ENCODE results near the gene MAPK9.

The MAPK9 gene

DNA sequence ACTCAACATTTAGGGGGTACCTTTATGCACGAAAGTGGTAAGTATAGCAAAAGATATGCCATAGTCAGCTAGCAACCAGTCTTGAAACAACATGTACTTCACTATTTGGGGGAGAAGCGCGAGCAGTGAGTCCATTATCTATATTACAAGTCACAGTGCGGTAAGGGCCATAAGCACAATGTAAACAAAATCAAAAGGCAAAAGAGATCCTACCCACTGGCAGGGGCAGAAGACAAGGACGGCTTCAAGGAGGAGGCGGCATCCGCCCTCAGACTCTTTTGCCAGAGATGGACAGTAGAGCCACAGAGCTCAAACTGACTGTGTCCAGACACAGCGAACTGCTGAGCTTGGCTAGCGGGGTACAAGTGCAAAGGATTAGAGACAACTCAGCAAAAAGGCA is 9.6 kb downstream of the MAPK9 start:
- Histone ChIP-seq H3K9me3 (ENCODE audit: control insufficient read depth, low read length) (no peaks in the 10 kb centered on the region), H3K4me1 (ENCODE audit: control insufficient read depth, insufficient read depth, low read length, poor library complexity, severe bottlenecking) (no peaks in the 10 kb centered on the region), H3K36me3 (ENCODE audit: control insufficient read depth, insufficient read depth, low read length) (peaks cover 53% of the 10 kb centered on the region), H3K27ac (ENCODE audit: insufficient read depth, low read length, poor library complexity, severe bottlenecking) (no peak overlapping the region), H3K4me3 (ENCODE audit: insufficient read depth, low read depth, low read length, poor library complexity, severe bottlenecking) (no peak overlapping the region), H3K27me3 (replicated peaks; ENCODE audit: control insufficient read depth, insufficient read depth, low read length, poor library complexity, severe bottlenecking) (no peaks in the 10 kb centered on the region)
- DNase-seq, result no peak

GRCh38 chr5:180281706-180282105 is 10.2 kb downstream of the MAPK9 start:
- no peak overlapping the region for H3K4me3 ChIP-seq (ENCODE audit: insufficient read depth, low read depth, low read length, poor library complexity, severe bottlenecking)
- H3K4me1 ChIP-seq (ENCODE audit: control insufficient read depth, insufficient read depth, low read length, poor library complexity, severe bottlenecking), result no peaks in the 10 kb centered on the region
- no peak overlapping the region for H3K27ac ChIP-seq (ENCODE audit: insufficient read depth, low read length, poor library complexity, severe bottlenecking)
- no peaks in the 10 kb centered on the region for H3K27me3 ChIP-seq (replicated peaks; ENCODE audit: control insufficient read depth, insufficient read depth, low read length, poor library complexity, severe bottlenecking)
- H3K36me3 ChIP-seq (ENCODE audit: control insufficient read depth, insufficient read depth, low read length), result peaks cover 56% of the 10 kb centered on the region
- H3K9me3 ChIP-seq (ENCODE audit: control insufficient read depth, low read length), result no peaks in the 10 kb centered on the region
- no peak for DNase-seq

- Histone ChIP-seq H3K9me3 (ENCODE audit: control insufficient read depth, low read length) (peaks cover 6% of the 10 kb centered on the region), H3K4me3 (ENCODE audit: insufficient read depth, low read depth, low read length, poor library complexity, severe bottlenecking) (no peak overlapping the region), H3K27ac (ENCODE audit: insufficient read depth, low read length, poor library complexity, severe bottlenecking) (no peak overlapping the region), H3K4me1 (ENCODE audit: control insufficient read depth, insufficient read depth, low read length, poor library complexity, severe bottlenecking) (no peaks in the 10 kb centered on the region), H3K27me3 (replicated peaks; ENCODE audit: control insufficient read depth, insufficient read depth, low read length, poor library complexity, severe bottlenecking) (no peaks in the 10 kb centered on the region), H3K36me3 (ENCODE audit: control insufficient read depth, insufficient read depth, low read length) (peaks cover 44% of the 10 kb centered on the region)
- no peak for DNase-seq
Observed at GRCh38 chr5:180274695-180275094, 17.2 kb downstream of the MAPK9 start.

DNA sequence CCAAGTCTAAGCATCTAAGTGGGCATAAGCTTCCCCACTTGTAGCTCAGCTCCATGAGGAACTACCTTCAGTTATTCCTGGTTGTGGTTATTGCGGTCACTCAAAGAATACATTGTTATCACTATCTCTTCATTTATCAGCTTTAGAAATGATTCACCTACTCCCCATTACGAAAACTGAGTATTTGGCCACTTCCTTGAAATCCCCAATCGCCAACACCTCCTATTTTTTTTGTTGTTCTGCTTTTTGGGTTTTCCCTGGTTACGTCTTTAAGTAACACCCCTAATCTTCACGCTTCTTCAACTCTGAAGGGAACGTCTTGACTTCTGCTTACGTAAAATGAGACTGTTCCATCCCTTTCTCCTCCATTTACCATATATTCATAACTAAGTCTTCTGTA is 20.7 kb downstream of the MAPK9 start:
- H3K9me3 ChIP-seq (ENCODE audit: control insufficient read depth, low read length), result peaks cover 10% of the 10 kb centered on the region

DNA sequence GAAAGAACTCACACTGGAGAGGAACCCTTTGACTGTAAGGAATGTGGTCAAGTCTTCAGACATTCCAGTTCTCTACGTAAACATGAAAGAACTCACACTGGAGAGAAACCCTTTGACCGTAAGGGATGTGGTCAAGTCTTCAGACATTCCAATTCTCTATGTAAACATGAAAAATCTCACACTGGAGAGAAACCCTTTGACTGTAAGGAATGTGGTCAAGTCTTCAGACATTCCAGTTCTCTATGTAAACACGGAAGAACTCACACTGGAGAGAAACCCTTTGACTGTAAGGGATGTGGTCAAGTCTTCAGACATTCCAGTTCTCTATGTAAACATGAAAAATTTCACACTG is 32.6 kb downstream of the MAPK9 start:
- Histone ChIP-seq H3K27me3 (replicated peaks; ENCODE audit: control insufficient read depth, insufficient read depth, low read length, poor library complexity, severe bottlenecking) (no peaks in the 10 kb centered on the region), H3K9me3 (ENCODE audit: control insufficient read depth, low read length) (peaks cover 53% of the 10 kb centered on the region), H3K27ac (ENCODE audit: insufficient read depth, low read length, poor library complexity, severe bottlenecking) (no peak overlapping the region), H3K36me3 (ENCODE audit: control insufficient read depth, insufficient read depth, low read length) (peaks cover 69% of the 10 kb centered on the region), H3K4me1 (ENCODE audit: control insufficient read depth, insufficient read depth, low read length, poor library complexity, severe bottlenecking) (no peaks in the 10 kb centered on the region), H3K4me3 (ENCODE audit: insufficient read depth, low read depth, low read length, poor library complexity, severe bottlenecking) (no peak overlapping the region)
- no peak for DNase-seq

More for the DNA sequence above, 20.7 kb downstream of the MAPK9 start:
- H3K36me3 ChIP-seq (ENCODE audit: control insufficient read depth, insufficient read depth, low read length), result peaks cover 44% of the 10 kb centered on the region
- H3K27ac ChIP-seq (ENCODE audit: insufficient read depth, low read length, poor library complexity, severe bottlenecking), result no peak overlapping the region
- no peak overlapping the region for H3K4me3 ChIP-seq (ENCODE audit: insufficient read depth, low read depth, low read length, poor library complexity, severe bottlenecking)
- no peaks in the 10 kb centered on the region for H3K27me3 ChIP-seq (replicated peaks; ENCODE audit: control insufficient read depth, insufficient read depth, low read length, poor library complexity, severe bottlenecking)
- no peaks in the 10 kb centered on the region for H3K4me1 ChIP-seq (ENCODE audit: control insufficient read depth, insufficient read depth, low read length, poor library complexity, severe bottlenecking)
- no peak for DNase-seq

GRCh38 chr5:180253036-180253824 is 38.7 kb downstream of the MAPK9 start:
- Histone ChIP-seq H3K27ac (ENCODE audit: insufficient read depth, low read length, poor library complexity, severe bottlenecking) (no peak overlapping the region), H3K4me1 (ENCODE audit: control insufficient read depth, insufficient read depth, low read length, poor library complexity, severe bottlenecking) (no peaks in the 10 kb centered on the region), H3K36me3 (ENCODE audit: control insufficient read depth, insufficient read depth, low read length) (peaks cover 46% of the 10 kb centered on the region), H3K4me3 (ENCODE audit: insufficient read depth, low read depth, low read length, poor library complexity, severe bottlenecking) (no peak overlapping the region), H3K9me3 (ENCODE audit: control insufficient read depth, low read length) (peaks cover 35% of the 10 kb centered on the region), H3K27me3 (replicated peaks; ENCODE audit: control insufficient read depth, insufficient read depth, low read length, poor library complexity, severe bottlenecking) (no peaks in the 10 kb centered on the region)
- no peak for DNase-seq

DNA sequence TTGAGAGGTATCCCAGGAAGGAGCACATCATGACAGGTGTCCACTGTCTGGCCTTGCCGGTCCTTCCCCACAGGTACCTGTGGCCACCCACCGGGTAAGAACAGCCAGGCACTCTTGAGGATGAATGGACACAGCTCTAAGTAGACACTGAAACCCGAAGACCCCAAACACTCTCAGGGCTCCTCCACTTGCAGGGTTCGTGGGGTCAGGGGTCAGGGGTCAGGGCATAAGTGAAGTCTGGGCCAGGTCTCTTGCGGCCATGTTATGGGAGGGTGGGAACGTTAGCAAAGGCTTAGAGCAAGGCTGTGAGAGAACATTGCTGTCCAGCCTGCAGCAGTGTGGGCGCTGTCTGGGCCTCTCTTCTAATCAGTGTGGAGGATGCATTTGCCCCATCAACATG is 40.0 kb downstream of the MAPK9 start:
- Histone ChIP-seq H3K27ac (ENCODE audit: insufficient read depth, low read length, poor library complexity, severe bottlenecking) (no peak overlapping the region), H3K4me1 (ENCODE audit: control insufficient read depth, insufficient read depth, low read length, poor library complexity, severe bottlenecking) (no peaks in the 10 kb centered on the region), H3K9me3 (ENCODE audit: control insufficient read depth, low read length) (peaks cover 21% of the 10 kb centered on the region), H3K27me3 (replicated peaks; ENCODE audit: control insufficient read depth, insufficient read depth, low read length, poor library complexity, severe bottlenecking) (no peaks in the 10 kb centered on the region), H3K36me3 (ENCODE audit: control insufficient read depth, insufficient read depth, low read length) (peaks cover 45% of the 10 kb centered on the region), H3K4me3 (ENCODE audit: insufficient read depth, low read depth, low read length, poor library complexity, severe bottlenecking) (no peak overlapping the region)
- DNase-seq, result no peak

GRCh38 chr5:180251141-180251540 is 40.7 kb downstream of the MAPK9 start:
- H3K9me3 ChIP-seq (ENCODE audit: control insufficient read depth, low read length), result peaks cover 15% of the 10 kb centered on the region
- H3K36me3 ChIP-seq (ENCODE audit: control insufficient read depth, insufficient read depth, low read length), result peaks cover 46% of the 10 kb centered on the region
- no peak for DNase-seq
- H3K27me3 ChIP-seq (replicated peaks; ENCODE audit: control insufficient read depth, insufficient read depth, low read length, poor library complexity, severe bottlenecking), result no peaks in the 10 kb centered on the region
- H3K4me1 ChIP-seq (ENCODE audit: control insufficient read depth, insufficient read depth, low read length, poor library complexity, severe bottlenecking), result no peaks in the 10 kb centered on the region
- H3K4me3 ChIP-seq (ENCODE audit: insufficient read depth, low read depth, low read length, poor library complexity, severe bottlenecking), result no peak overlapping the region
- H3K27ac ChIP-seq (ENCODE audit: insufficient read depth, low read length, poor library complexity, severe bottlenecking), result no peak overlapping the region

GRCh38 chr5:180250329-180250728 is 41.6 kb downstream of the MAPK9 start:
- H3K9me3 ChIP-seq (ENCODE audit: control insufficient read depth, low read length), result peaks cover 12% of the 10 kb centered on the region
- no peaks in the 10 kb centered on the region for H3K4me1 ChIP-seq (ENCODE audit: control insufficient read depth, insufficient read depth, low read length, poor library complexity, severe bottlenecking)
- DNase-seq, result no peak
- H3K4me3 ChIP-seq (ENCODE audit: insufficient read depth, low read depth, low read length, poor library complexity, severe bottlenecking), result no peak overlapping the region
- H3K36me3 ChIP-seq (ENCODE audit: control insufficient read depth, insufficient read depth, low read length), result peaks cover 45% of the 10 kb centered on the region
- no peak overlapping the region for H3K27ac ChIP-seq (ENCODE audit: insufficient read depth, low read length, poor library complexity, severe bottlenecking)
- H3K27me3 ChIP-seq (replicated peaks; ENCODE audit: control insufficient read depth, insufficient read depth, low read length, poor library complexity, severe bottlenecking), result no peaks in the 10 kb centered on the region

GRCh38 chr5:180241600-180241999 is 50.3 kb downstream of the MAPK9 start:
- Histone ChIP-seq H3K36me3 (ENCODE audit: control insufficient read depth, insufficient read depth, low read length) (peaks cover 60% of the 10 kb centered on the region), H3K4me3 (ENCODE audit: insufficient read depth, low read depth, low read length, poor library complexity, severe bottlenecking) (no peak overlapping the region), H3K27ac (ENCODE audit: insufficient read depth, low read length, poor library complexity, severe bottlenecking) (no peak overlapping the region), H3K4me1 (ENCODE audit: control insufficient read depth, insufficient read depth, low read length, poor library complexity, severe bottlenecking) (no peaks in the 10 kb centered on the region), H3K9me3 (ENCODE audit: control insufficient read depth, low read length) (no peaks in the 10 kb centered on the region), H3K27me3 (replicated peaks; ENCODE audit: control insufficient read depth, insufficient read depth, low read length, poor library complexity, severe bottlenecking) (no peaks in the 10 kb centered on the region)
- DNase-seq, result no peak
